OCI-LY7 (cell line): ENCODE results near the gene KRTAP10-8. TPM values are rescaled to one million over a fixed set of nuclear protein-coding genes. Genes with fewer than 3 reads are reported as not detected.

Source experiments
- BruUV-seq: library from RNA; stranded (reverse); fragments of 400-500 nt; replicated peaks from 2 replicates; lab custom pipeline; 2021; lab: Mats Ljungman, UMichigan
- CTCF ChIA-PET: fragments of 300-600 bp; sonication (Branson Sonifier 250); formaldehyde crosslinking; loops from one replicate; lab custom pipeline; 2022; ENCODE audit warnings: antibody characterized with exemption; ENCODE audit not compliant: unreplicated experiment; lab: Charles Lee
- POLR2A ChIA-PET: fragments of 300-600 bp; sonication (Branson Sonifier 250); formaldehyde crosslinking; loops from one replicate; lab custom pipeline; 2022; ENCODE audit warnings: antibody characterized with exemption; lab: Charles Lee
- DNase-seq: peaks from one replicate; pipeline ENCODE4 v3.0.0-alpha.2; 2015; ENCODE audit warnings: low spot score
- H2AFZ ChIP-seq: fragments of 200-600 bp; sonication (generic), shearing (Covaris generic); 2 replicates; pipeline ENCODE4 v1.6.1; 2014; ENCODE audit warnings: mild to moderate bottlenecking, antibody characterized with exemption, low read length, moderate library complexity
- H3K27ac ChIP-seq: fragments of 200-600 bp; sonication (generic); 2 replicates; pipeline ENCODE4 v1.5.1; 2014; ENCODE audit warnings: mixed run types, low read depth, mild to moderate bottlenecking, moderate library complexity, low read length, inconsistent platforms; ENCODE audit not compliant: poor library complexity, severe bottlenecking
- H3K36me3 ChIP-seq: fragments of 200-600 bp; sonication (generic); 2 replicates; pipeline ENCODE4 v1.6.1; 2014; ENCODE audit warnings: mild to moderate bottlenecking, antibody characterized with exemption, low read length, moderate library complexity, mixed read lengths; ENCODE audit not compliant: insufficient read depth
- H3K4me1 ChIP-seq: fragments of 200-600 bp; sonication (generic); 2 replicates; pipeline ENCODE4 v1.5.1; 2014; ENCODE audit warnings: mild to moderate bottlenecking, low read length; ENCODE audit not compliant: insufficient read depth, poor library complexity, severe bottlenecking
- H3K4me2 ChIP-seq: fragments of 200-600 bp; sonication (generic); 2 replicates; pipeline ENCODE4 v1.6.1; 2014; ENCODE audit warnings: mild to moderate bottlenecking, low read length
- H3K4me3 ChIP-seq: fragments of 200-600 bp; sonication (generic); 2 replicates; pipeline ENCODE4 v1.5.1; 2014; ENCODE audit warnings: mild to moderate bottlenecking, low read depth, low read length; ENCODE audit not compliant: poor library complexity, severe bottlenecking
- H3K79me2 ChIP-seq: fragments of 200-600 bp; sonication (generic); 2 replicates; pipeline ENCODE4 v1.6.1; 2016; ENCODE audit warnings: low read depth, mild to moderate bottlenecking, low read length, moderate library complexity, mixed read lengths; ENCODE audit not compliant: insufficient read depth
- H3K9me2 ChIP-seq: fragments of 200-600 bp; sonication (generic); 2 replicates; pipeline ENCODE4 v1.6.1; 2016; ENCODE audit warnings: mild to moderate bottlenecking, low read length, mixed read lengths; ENCODE audit not compliant: insufficient read depth
- H3K9me3 ChIP-seq: fragments of 200-600 bp; sonication (generic); 2 replicates; pipeline ENCODE4 v1.6.1; 2014; ENCODE audit warnings: mild to moderate bottlenecking, mixed run types, low read length, mixed read lengths
- H4K20me1 ChIP-seq: fragments of 200-600 bp; sonication (generic); 2 replicates; pipeline ENCODE4 v1.6.1; 2014; ENCODE audit warnings: mild to moderate bottlenecking, antibody characterized with exemption, low read length, moderate library complexity, mixed read lengths; ENCODE audit not compliant: insufficient read depth
- CTCF ChIP-seq: fragments of 200-600 bp; sonication (generic); conservative IDR thresholded peaks from 2 replicates; pipeline ENCODE4 v1.5.1; 2014; ENCODE audit warnings: mild to moderate bottlenecking, antibody characterized with exemption, low read length, moderate library complexity, mixed read lengths
- EZH2phosphoT487 ChIP-seq: fragments of 200-600 bp; sonication (generic); IDR thresholded peaks from 2 replicates; pipeline ENCODE4 v1.6.1; 2018; ENCODE audit warnings: low read depth, borderline replicate concordance, mild to moderate bottlenecking, mixed run types, antibody characterized with exemption, low read length, moderate library complexity, mixed read lengths
- intact Hi-C: fragments of 100-400 bp; cut with micrococcal nuclease; formaldehyde crosslinking; loops from one replicate; pipeline ENCODE4 v1.10.0; 2022; ENCODE audit not compliant: unreplicated experiment
- total RNA-seq, 2 experiments: library from RNA; depleted of rRNA in 1 of 2; stranded (reverse); fragments of >200 nt in 1 of 2; shearing (Covaris generic) in 1 of 2; gene quantifications; 2 replicates each; pipeline ENCODE4 v1.2.3, GENCODE V29; 2014 to 2022

Gene KRTAP10-8
- total RNA-seq, 2 experiments from 2014 or later: not detected

GRCh38 chr21:44568261-44568660 lies 43.6 kb upstream of the KRTAP10-8 start:
- ChIA-PET CTCF (no interaction called here), POLR2A (no interaction called here)
- Histone ChIP-seq H2AFZ (no peak overlapping the region), H3K4me3 (no peak overlapping the region), H3K79me2 (no peaks in the 10 kb centered on the region), H3K4me2 (no peak overlapping the region), H3K4me1 (no peaks in the 10 kb centered on the region), H3K9me3 (no peaks in the 10 kb centered on the region), H3K9me2 (no peaks in the 10 kb centered on the region), H3K36me3 (no peaks in the 10 kb centered on the region), H3K27ac (no peak overlapping the region), H4K20me1 (no peaks in the 10 kb centered on the region)
- TF ChIP-seq EZH2phosphoT487: no peak
- TF ChIP-seq CTCF: no peak
- BruUV-seq: no TSS peak
- intact Hi-C loops: no loop called here
- no peak for DNase-seq

- intact Hi-C loops: no loop called here
- no peaks in the 10 kb centered on the region for H3K79me2 ChIP-seq
- H3K9me3 ChIP-seq: no peaks in the 10 kb centered on the region
- H3K4me1 ChIP-seq: no peaks in the 10 kb centered on the region
- ChIA-PET POLR2A (no interaction called here), CTCF (no interaction called here)
- H4K20me1 ChIP-seq: no peaks in the 10 kb centered on the region
- no peak overlapping the region for H3K4me2 ChIP-seq
- no peak overlapping the region for H3K27ac ChIP-seq
- H2AFZ ChIP-seq: no peak overlapping the region
- H3K4me3 ChIP-seq: no peak overlapping the region
- TF ChIP-seq EZH2phosphoT487: no peak
- TF ChIP-seq CTCF: no peak
- no peaks in the 10 kb centered on the region for H3K9me2 ChIP-seq
- BruUV-seq: no TSS peak
- no peak for DNase-seq
- H3K36me3 ChIP-seq: no peaks in the 10 kb centered on the region
Measured at GRCh38 chr21:44568667-44569556, 43.0 kb upstream of the KRTAP10-8 start.
